Hepatocyte (in vitro differentiated cells): ENCODE results near the gene PLVAP. TPM values are rescaled to one million over a fixed set of nuclear protein-coding genes. Genes with fewer than 3 reads are reported as not detected.

Source experiments
- DNase-seq: peaks from one replicate; pipeline ENCODE4 v3.0.0-alpha.2; 2016; ENCODE audit warnings: low spot score
- H2AFZ ChIP-seq: fragments of 200-600 bp; sonication (generic); 2 replicates; pipeline ENCODE4 v1.6.0; 2016; ENCODE audit warnings: antibody characterized with exemption, mild to moderate bottlenecking
- H3K27ac ChIP-seq: fragments of 200-600 bp; sonication (generic); 2 replicates; pipeline ENCODE4 v1.5.1; 2016; ENCODE audit warnings: mild to moderate bottlenecking
- H3K27me3 ChIP-seq: fragments of 200-600 bp; sonication (generic); 2 replicates; pipeline ENCODE4 v1.6.1; 2016
- H3K36me3 ChIP-seq: fragments of 200-600 bp; sonication (generic); replicated peaks from 2 replicates; pipeline ENCODE4 v1.5.1; 2016; ENCODE audit warnings: low read depth; ENCODE audit not compliant: insufficient read depth
- H3K4me1 ChIP-seq: fragments of 200-600 bp; sonication (generic); 2 replicates; pipeline ENCODE4 v1.5.1; 2016; ENCODE audit warnings: mild to moderate bottlenecking, moderate library complexity; ENCODE audit not compliant: insufficient read depth
- H3K4me2 ChIP-seq: fragments of 200-600 bp; sonication (generic); 2 replicates; pipeline ENCODE4 v1.6.0; 2016
- H3K4me3 ChIP-seq: fragments of 200-600 bp; sonication (generic); 2 replicates; pipeline ENCODE4 v1.5.1; 2016; ENCODE audit warnings: mild to moderate bottlenecking
- H3K79me2 ChIP-seq: fragments of 200-600 bp; sonication (generic); 2 replicates; pipeline ENCODE4 v1.6.0; 2017; ENCODE audit warnings: mild to moderate bottlenecking
- H3K9me2 ChIP-seq: fragments of 200-600 bp; sonication (generic); replicated peaks from 2 replicates; pipeline ENCODE4 v1.6.0; 2017; ENCODE audit warnings: mild to moderate bottlenecking; ENCODE audit not compliant: insufficient read depth
- H3K9me3 ChIP-seq: fragments of 200-600 bp; sonication (generic); 2 replicates; pipeline ENCODE4 v1.5.1; 2016; ENCODE audit warnings: low read depth, mild to moderate bottlenecking
- H4K20me1 ChIP-seq: fragments of 200-600 bp; sonication (generic); 2 replicates; pipeline ENCODE4 v1.6.0; 2016; ENCODE audit warnings: mild to moderate bottlenecking; ENCODE audit not compliant: insufficient read depth, poor library complexity, severe bottlenecking
- CTCF ChIP-seq: fragments of 200-600 bp; sonication (generic); IDR thresholded peaks from 2 replicates; pipeline ENCODE4 v1.5.1; 2016; ENCODE audit warnings: antibody characterized with exemption, mild to moderate bottlenecking; ENCODE audit not compliant: poor library complexity
- EZH2 ChIP-seq: fragments of 200-600 bp; sonication (generic); IDR thresholded peaks from 2 replicates; pipeline ENCODE4 v1.6.1; 2016; ENCODE audit warnings: antibody characterized with exemption, mild to moderate bottlenecking, borderline replicate concordance
- EZH2phosphoT487 ChIP-seq: fragments of 200-600 bp; sonication (generic); IDR thresholded peaks from one replicate; pipeline ENCODE4 v1.6.1; 2018; ENCODE audit warnings: antibody characterized with exemption, mild to moderate bottlenecking, low read depth, moderate library complexity; ENCODE audit not compliant: unreplicated experiment, severe bottlenecking
- WGBS: methylation state at CpG from one replicate; pipeline ENCODE4 v1.1.6; 2016; ENCODE audit warnings: low lambda C conversion rate; ENCODE audit errors: missing lambda C conversion rate; 5-methylcytosine and 5-hydroxymethylcytosine counted together
- polyA plus RNA-seq: library from polyadenylated mRNA; unstranded; fragments of >200 nt; fragmentation: Nextera tagmentation; extraction: Ambion mirVana; gene quantifications from 2 replicates; pipeline ENCODE4 v1.2.1, GENCODE V29; 2016
- total RNA-seq: library from RNA; depleted of rRNA; stranded (reverse); fragments of >200 nt; gene quantifications from 2 replicates; pipeline ENCODE4 v1.2.3, GENCODE V29; 2014

PLVAP gene
- total and polyA plus RNA-seq, 2 experiments from 2014 or later = 1.4 to 5.3 TPM

- Histone ChIP-seq H3K36me3 (no peaks in the 10 kb centered on the region), H3K4me3 (no peak overlapping the region), H3K4me2 (no peak overlapping the region), H3K27me3 (no peaks in the 10 kb centered on the region), H4K20me1 (no peaks in the 10 kb centered on the region), H3K9me2 (no peaks in the 10 kb centered on the region), H2AFZ (no peak overlapping the region), H3K27ac (no peak overlapping the region), H3K79me2 (no peaks in the 10 kb centered on the region), H3K9me3 (no peaks in the 10 kb centered on the region), H3K4me1 (peaks cover 12% of the 10 kb centered on the region)
- 95% methylated on average over 18 of the region's 28 CpGs for WGBS
- no peak for TF ChIP-seq EZH2
- TF ChIP-seq CTCF = no peak
- no peak for TF ChIP-seq EZH2phosphoT487
- peak; percentile 5 for DNase-seq
Measured at GRCh38 chr19:17324357-17325114, 52.6 kb downstream of the PLVAP start.

GRCh38 chr19:17323964-17324332 is 53.2 kb downstream of the PLVAP start:
- H3K27me3 ChIP-seq = no peaks in the 10 kb centered on the region
- no peak for DNase-seq
- H3K4me3 ChIP-seq = no peak overlapping the region
- 91% methylated on average over 6 of the region's 7 CpGs for WGBS
- no peaks in the 10 kb centered on the region for H3K79me2 ChIP-seq
- no peak overlapping the region for H2AFZ ChIP-seq
- H3K9me2 ChIP-seq = no peaks in the 10 kb centered on the region
- H3K4me1 ChIP-seq = peaks cover 7% of the 10 kb centered on the region
- H3K4me2 ChIP-seq = no peak overlapping the region
- TF ChIP-seq EZH2 = no peak
- no peak for TF ChIP-seq CTCF
- H3K36me3 ChIP-seq = no peaks in the 10 kb centered on the region
- H4K20me1 ChIP-seq = no peaks in the 10 kb centered on the region
- H3K27ac ChIP-seq = no peak overlapping the region
- no peaks in the 10 kb centered on the region for H3K9me3 ChIP-seq

- Histone ChIP-seq H4K20me1 (no peaks in the 10 kb centered on the region), H3K9me2 (no peaks in the 10 kb centered on the region), H3K36me3 (no peaks in the 10 kb centered on the region), H3K9me3 (no peaks in the 10 kb centered on the region), H3K27me3 (no peaks in the 10 kb centered on the region), H3K4me2 (no peak overlapping the region), H3K4me1 (peaks cover 4% of the 10 kb centered on the region), H3K4me3 (no peak overlapping the region), H3K79me2 (no peaks in the 10 kb centered on the region), H3K27ac (no peak overlapping the region), H2AFZ (no peak overlapping the region)
- no peak for TF ChIP-seq CTCF
- TF ChIP-seq EZH2 = no peak
- TF ChIP-seq EZH2phosphoT487 = no peak
- 94% methylated on average over 14 of the region's 56 CpGs for WGBS
- DNase-seq = no peak
Measured at GRCh38 chr19:17323300-17323963, 53.7 kb downstream of the PLVAP start.
